ENCODE measurements around the gene GPR84. TPM values are rescaled to one million over a fixed set of nuclear protein-coding genes. Genes with fewer than 3 reads are reported as not detected.

GPR84 gene
- total and polyA plus RNA-seq, 10 of the 15 experiments (the other 5 are each of a cell fraction or from before 2014, with no cell fraction given), result 0.37 to 4.7 (median 2.6) TPM

GRCh38 chr12:54378796-54379397 lies 14.6 kb upstream of the GPR84 start:
- in situ Hi-C loops (cut with MboI), result no loop called here
- no TSS peak for BruUV-seq (replicated peaks)
- ATAC-seq (no peak), DNase-seq (ENCODE audit: low read depth, low spot score) (no peak), FAIRE-seq (no peak)
- H2AFZ ChIP-seq (ENCODE audit: control insufficient read depth, low read depth, low read length), result no peak overlapping the region
- no peak overlapping the region for H3K4me2 ChIP-seq (ENCODE audit: control insufficient read depth, insufficient read depth)
- no peaks in the 10 kb centered on the region for H3K36me3 ChIP-seq (ENCODE audit: control insufficient read depth in 2 of 2, insufficient read depth in 2 of 2, low read length in 1 of 2)
- 28% methylated on average over 8 of the region's 49 CpGs for WGBS (ENCODE audit: insufficient coverage, insufficient replicate concordance, low lambda C conversion rate, missing lambda C conversion rate)
- no peaks in the 10 kb centered on the region for H4K20me1 ChIP-seq (ENCODE audit: control insufficient read depth, insufficient read depth)
- intact Hi-C loops (cut with micrococcal nuclease; ENCODE audit: unreplicated experiment), result loop anchor here (10.0 kb wide), 1 partner anchor 374 kb away; the partner anchor contains the start of genes HOXC8 and HOXC9
- H3K4me3 ChIP-seq, result no peak overlapping the region
- no peaks in the 10 kb centered on the region for H3K27me3 ChIP-seq (replicated peaks in 1 of 2; ENCODE audit: control insufficient read depth in 2 of 2, insufficient read depth in 2 of 2, low read length in 1 of 2)
- RAD21 ChIA-PET (ENCODE audit: unreplicated experiment), result interaction anchor here (0.7 to 2.5 kb wide), 7 partner anchors 10 to 160 kb away, joined by 3 to 16 read pairs (median 4); no protein-coding TSS in a partner anchor
- CTCF ChIA-PET, result interaction anchor here (0.7 to 6.4 kb wide), 37 partner anchors 8 to 387 kb away, joined by 3 to 66 read pairs (median 7); partner anchors contain the start of genes CBX5 and COPZ1
- no peak overlapping the region for H3K27ac ChIP-seq (ENCODE audit: control insufficient read depth, insufficient read depth)
- no peaks in the 10 kb centered on the region for H3K79me2 ChIP-seq (ENCODE audit: control insufficient read depth, insufficient read depth, low read length)
- TF ChIP-seq RBBP5 (conservative IDR thresholded peaks at IDR 0.05) (no peak), NBN (IDR thresholded peaks at IDR 0.05) (no peak), REST (IDR thresholded peaks at IDR 0.05; ENCODE audit: low read depth, low read length) (no peak), KAT2A (conservative IDR thresholded peaks at IDR 0.05; ENCODE audit: control insufficient read depth, low read depth, low read length) (no peak), ZBED1 (IDR thresholded peaks at IDR 0.05; ENCODE audit: borderline replicate concordance) (no peak), CBX5 (IDR thresholded peaks at IDR 0.05; ENCODE audit: low read depth) (no peak), TARDBP (IDR thresholded peaks at IDR 0.05; ENCODE audit: borderline replicate concordance) (no peak), MAX (IDR thresholded peaks at IDR 0.05; ENCODE audit: low read depth, low read length) (no peak)
- H3K9me3 ChIP-seq (replicated peaks; ENCODE audit: control insufficient read depth, insufficient read depth, low read length), result no peaks in the 10 kb centered on the region
- POLR2A ChIA-PET, result interaction anchor here (0.5 kb wide), 2 partner anchors 124 to 189 kb away, joined by 3 to 4 read pairs; no protein-coding TSS in a partner anchor
- SMC1A ChIA-PET (ENCODE audit: uncharacterized antibody, unreplicated experiment), result interaction anchor here (0.9 to 4.1 kb wide), 8 partner anchors 11 to 167 kb away, joined by 3 to 17 read pairs (median 6); partner anchors contain the start of gene ITGA5
- H3K9ac ChIP-seq (ENCODE audit: control insufficient read depth, insufficient read depth, low read length), result no peak overlapping the region
- no peaks in the 10 kb centered on the region; the same call in 1 of the 2 replicates for H3K4me1 ChIP-seq (ENCODE audit: control insufficient read depth, insufficient read depth, low read length)

Data from GM12878 (cell line).